ENCODE data around the gene UCMA. TPM values are rescaled to one million over a fixed set of nuclear protein-coding genes. Genes with fewer than 3 reads are reported as not detected.
"Not testable (repeated sequence)": the region's sequence is repeated elsewhere in the genome, so short reads cannot be mapped to it uniquely, and the experiment has no call there.

The UCMA gene, protein sequence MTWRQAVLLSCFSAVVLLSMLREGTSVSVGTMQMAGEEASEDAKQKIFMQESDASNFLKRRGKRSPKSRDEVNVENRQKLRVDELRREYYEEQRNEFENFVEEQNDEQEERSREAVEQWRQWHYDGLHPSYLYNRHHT
- total RNA-seq (2014; rRNA removed; shearing (Covaris generic)) = not detected in 2 replicates
- not detected in 2 replicates for polyA plus RNA-seq (2015; cell fraction: cytosol; rRNA removed)
- not detected in 2 replicates for polyA plus RNA-seq (2015; cell fraction: nucleus; rRNA removed)

GRCh38 chr10:13234172-13234571 is at the start of gene UCMA:
UCMA (minus strand) TSS chr10:13234374; CDS start chr10:13234258, 116 bp downstream.
- no peak for DNase-seq (ENCODE audit: low read depth)

GRCh38 chr10:13282348-13282747 is 48.2 kb upstream of the UCMA start:
- not testable (repeated sequence) for DNase-seq (ENCODE audit: low read depth)

DNA sequence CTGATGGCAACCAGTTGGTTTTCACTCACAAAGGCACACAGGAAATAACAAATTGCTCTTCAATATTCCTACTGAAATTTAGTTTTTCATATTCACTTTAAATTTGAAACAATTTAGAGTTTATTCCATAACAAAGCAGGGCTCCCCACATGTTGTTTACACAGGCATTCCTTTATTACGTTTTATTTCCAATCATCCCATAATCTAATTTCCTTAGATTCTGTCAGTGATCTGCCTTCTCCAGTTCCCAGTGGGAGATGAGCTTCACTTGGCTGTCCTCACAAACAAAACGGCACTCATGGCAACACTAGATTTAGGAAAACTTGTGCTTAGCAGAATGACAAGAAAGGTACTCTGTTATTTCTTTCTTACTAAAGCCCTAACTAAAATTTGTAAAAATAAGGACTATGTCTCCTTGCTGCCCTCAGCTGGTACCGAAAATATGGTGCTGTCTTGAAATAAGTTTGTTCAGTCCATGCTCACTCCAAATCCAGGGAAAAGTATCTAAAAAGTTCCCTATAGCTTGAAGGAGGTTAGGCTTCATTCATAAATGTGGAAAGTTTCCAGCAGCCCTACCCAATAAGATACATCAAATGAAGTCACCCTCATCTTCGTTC is 42.7 kb upstream of the UCMA start:
- no peak for DNase-seq (ENCODE audit: low read depth)

GRCh38 chr10:13276146-13276545 is 42.0 kb upstream of the UCMA start:
- not testable (repeated sequence) for DNase-seq (ENCODE audit: low read depth)

- DNase-seq (ENCODE audit: low read depth) = no peak
Measured at GRCh38 chr10:13272164-13272571, 38.0 kb upstream of the UCMA start.

DNA sequence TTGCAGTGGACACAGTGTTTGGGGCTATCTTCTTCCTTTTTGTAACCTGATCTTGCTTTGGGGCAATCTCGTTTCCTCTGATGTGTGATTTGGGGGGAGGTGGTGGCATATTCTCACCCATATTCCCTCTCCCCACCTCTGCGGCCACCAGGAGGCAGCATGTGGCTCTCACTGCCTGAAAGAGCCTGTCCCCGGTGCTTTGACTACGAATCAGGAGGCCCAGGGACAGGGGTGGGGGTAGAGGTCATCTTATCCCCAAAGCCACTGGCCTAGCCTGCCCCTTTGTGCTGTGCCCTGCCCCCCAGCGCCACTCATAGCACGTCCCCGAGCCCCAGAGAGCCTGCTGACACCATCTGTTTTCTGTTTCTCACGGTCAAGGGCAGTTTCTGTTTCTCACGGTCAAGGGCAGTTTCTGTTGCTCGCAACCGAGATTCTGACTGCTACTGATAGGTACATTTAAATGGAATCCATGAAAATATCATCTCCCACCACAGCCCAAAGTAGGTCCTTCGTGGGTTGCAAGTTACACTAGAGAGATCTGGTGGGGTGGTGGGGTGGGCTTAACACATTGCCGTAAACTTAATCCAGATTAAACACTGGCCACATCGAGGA is 37.5 kb upstream of the UCMA start:
- DNase-seq (ENCODE audit: low read depth) = peak; percentile 15

- DNase-seq (ENCODE audit: low read depth) = peak; percentile 63
Measured at GRCh38 chr10:13270877-13271551, 36.8 kb upstream of the UCMA start.

- no peak for DNase-seq (ENCODE audit: low read depth)
Measured at GRCh38 chr10:13268841-13269240, 34.7 kb upstream of the UCMA start.

GRCh38 chr10:13268310-13268709 is 34.1 kb upstream of the UCMA start:
- DNase-seq (ENCODE audit: low read depth) = no peak

DNA sequence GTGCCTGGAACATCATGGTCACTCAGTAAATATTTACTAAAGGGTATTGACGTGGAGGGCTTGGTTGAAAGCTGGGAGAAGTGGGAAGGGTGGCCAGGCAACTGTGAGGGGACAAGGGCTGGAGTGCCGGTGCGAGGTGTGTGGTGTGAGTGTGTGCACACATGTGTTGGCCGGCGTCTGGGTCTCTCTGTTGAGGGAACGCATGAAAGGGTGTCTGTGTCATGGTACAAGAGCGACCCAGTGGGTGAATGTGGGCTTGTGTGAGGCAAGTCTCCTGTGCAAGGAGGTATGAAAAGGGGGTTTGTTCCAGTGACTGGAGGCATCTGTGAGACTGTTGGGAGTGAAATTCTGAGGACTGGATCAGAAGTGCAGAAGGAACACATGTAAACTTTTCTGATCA is 29.4 kb upstream of the UCMA start:
- no peak for DNase-seq (ENCODE audit: low read depth)

DNA sequence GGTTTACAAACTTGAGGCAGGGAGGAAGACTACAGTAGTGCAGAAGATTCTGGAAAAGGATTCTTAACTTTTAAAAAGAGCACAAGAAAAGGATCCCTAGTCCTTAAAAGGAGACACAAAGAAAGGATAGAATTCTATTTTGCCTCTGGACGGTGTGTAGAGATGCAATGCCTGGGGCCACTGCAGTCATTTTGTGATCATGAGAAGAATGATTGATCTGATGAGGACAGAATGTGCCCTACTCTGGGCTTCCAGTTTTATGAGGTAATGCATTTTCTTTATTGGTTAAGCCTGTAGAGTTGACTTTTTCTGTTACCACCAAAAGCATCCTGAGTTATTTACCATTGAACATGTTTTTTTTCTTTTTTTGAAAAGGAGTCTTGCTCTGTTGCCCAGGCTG is 28.3 kb upstream of the UCMA start:
- DNase-seq (ENCODE audit: low read depth) = no peak

DNA sequence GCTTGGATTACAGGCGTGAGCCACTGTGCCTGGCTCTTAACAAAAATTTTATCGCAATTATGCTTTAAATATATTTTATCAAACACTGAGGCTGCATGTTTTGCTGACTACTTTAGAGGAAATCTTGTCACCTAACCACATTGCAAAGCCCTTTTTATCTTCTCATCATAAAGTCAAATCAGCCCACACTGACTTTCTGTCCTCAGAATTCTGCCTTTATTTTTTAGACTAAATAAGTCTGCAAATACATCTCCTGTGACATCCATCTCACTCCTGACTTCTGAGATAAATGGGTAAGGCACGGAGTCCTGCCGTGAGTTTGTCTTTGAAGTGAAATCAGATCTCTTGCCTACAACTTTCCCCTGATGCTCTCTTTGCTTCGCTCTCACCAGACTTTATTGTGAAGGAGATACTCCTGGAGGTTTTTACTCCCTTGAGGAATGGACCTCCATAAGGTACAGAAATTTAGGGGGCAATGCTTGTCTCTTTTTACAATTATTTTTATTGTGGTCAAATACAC is 23.5 kb upstream of the UCMA start:
- DNase-seq (ENCODE audit: low read depth) = no peak

GRCh38 chr10:13256627-13257026 is 22.5 kb upstream of the UCMA start:
- DNase-seq (ENCODE audit: low read depth) = no peak

DNA sequence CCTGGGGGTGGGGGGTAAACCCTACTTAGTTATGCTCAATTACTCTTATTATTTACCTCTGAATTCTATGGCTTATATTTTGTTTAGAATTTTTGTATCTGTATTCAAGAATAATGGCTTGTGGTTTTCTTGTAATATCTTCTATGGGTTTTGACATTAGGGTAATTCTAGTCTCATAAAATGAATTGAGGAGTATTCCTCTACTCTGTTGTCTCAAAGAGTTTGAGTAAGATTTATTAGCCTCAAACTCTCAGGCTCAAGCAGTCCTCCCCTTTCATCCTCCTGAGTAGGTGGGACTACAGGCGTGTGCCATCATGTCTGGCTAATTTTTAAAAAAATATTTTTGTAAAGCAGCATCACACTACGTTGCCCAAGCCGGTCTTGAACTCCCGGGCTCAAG is 19.6 kb upstream of the UCMA start:
- DNase-seq (ENCODE audit: low read depth) = no peak

- DNase-seq (ENCODE audit: low read depth) = no peak
Measured at GRCh38 chr10:13247784-13248183, 13.6 kb upstream of the UCMA start.

GRCh38 chr10:13247246-13247645 is 13.1 kb upstream of the UCMA start:
- no peak for DNase-seq (ENCODE audit: low read depth)

DNA sequence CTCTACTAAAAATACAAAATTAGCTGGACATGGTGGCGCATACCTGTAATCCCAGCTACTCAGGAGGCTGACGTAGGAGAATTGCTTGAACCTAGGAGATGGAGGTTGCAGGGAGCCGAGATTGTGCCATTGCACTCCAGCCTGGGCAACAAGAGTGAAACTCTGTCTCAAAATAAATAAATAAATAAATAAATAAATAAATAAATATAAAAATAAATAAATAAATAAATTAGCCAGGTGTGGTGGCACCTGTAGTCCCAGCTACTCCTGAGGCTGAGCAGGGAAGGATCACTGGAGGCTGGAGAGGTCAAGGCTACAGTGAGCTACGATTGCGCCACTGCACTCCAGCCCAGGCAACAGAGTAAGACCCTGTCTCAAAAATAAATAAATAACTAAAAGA is 8.1 kb upstream of the UCMA start:
- DNase-seq (ENCODE audit: low read depth) = not testable (repeated sequence)

GRCh38 chr10:13241613-13242012 is 7.4 kb upstream of the UCMA start:
- no peak for DNase-seq (ENCODE audit: low read depth)

DNA sequence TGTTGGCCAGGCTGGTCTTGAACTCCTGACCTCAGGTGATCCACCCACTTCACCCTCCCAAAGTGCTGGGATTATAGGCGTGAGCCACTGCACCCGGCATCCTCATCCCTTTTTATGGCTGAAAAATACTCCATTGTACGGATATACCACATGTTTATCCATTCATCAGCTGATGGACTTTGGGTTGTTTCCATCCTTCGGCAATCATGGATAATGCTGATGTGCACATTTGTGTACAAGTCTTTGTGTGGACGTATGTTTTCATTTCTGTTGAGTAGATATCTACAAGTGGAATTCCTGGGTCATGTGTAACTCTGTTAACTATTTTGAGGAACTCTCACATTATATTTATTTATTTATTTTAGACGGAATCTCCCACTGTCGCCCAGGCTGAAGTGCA is 5.7 kb upstream of the UCMA start:
- DNase-seq (ENCODE audit: low read depth) = no peak

DNA sequence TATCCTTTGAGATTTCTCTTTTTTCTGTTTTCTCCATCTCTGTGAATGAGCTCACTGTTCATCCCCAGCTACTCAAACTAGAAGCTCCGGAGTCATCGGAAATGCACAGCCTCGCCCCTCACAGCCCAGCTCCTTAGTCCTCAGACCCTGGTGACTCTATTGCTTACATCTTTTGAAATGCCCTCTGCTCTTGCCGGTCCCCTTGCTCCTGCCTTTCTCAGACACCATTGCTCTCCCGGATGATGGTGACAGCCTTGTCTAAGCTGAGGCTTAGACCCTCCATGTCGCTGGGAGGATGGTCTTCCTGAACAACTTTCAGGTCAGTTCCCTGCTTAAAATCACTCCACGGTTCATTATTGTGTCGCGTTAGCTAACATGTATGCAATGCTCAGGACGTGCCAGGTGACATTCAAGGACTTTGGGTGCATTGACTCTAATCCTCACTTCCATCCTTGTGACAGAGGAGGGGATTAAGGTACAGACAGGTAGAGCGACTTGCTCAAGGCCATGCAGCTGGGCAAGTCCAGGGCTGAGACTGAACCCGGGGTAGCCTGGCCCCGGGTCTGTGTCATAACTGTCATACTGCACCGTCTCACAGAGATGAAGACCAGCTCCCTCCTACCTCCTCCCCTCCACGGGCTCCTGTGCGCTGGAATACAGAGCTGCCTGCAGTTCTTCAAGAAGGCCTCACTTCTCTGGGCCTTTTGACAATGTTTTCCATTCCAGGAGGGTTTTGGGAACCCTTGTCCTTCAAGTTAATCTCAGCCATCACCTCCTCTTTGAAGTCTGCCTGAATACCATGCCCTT is 4.3 kb upstream of the UCMA start:
- DNase-seq (ENCODE audit: low read depth) = no peak

DNA sequence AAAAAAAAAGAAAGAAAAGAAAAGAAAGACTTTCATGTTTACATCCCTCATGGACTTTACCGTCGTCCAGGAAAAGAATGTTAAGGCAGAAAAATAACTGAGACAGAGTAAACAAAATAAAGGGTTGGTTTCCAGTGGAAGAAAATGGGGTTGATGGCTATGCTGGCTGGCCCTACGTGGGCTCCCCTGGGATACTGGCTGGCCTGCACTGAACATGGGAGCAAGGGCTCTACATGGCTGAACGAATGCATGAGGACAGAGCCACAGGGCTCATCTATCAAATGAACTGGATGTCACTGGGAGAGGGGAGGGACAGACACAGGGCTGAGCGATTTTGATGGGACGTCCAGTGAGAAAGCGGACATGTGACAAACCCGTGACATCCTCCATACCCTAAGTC is 2.5 kb upstream of the UCMA start:
- DNase-seq (ENCODE audit: low read depth) = no peak

Measured in HT1080 (cell line).